SIG-M5 (cell line): ENCODE measurements around the gene EMP1.

Experiments used
- DNase-seq: peaks from one replicate; lab custom pipeline; 2025; lab: John Stamatoyannopoulos, UW

The EMP1 gene

GRCh38 chr12:13223179-13223804, 26.8 kb downstream of the EMP1 start:
- DNase-seq, result no peak

GRCh38 chr12:13223941-13224340, 27.4 kb downstream of the EMP1 start:
- DNase-seq, result no peak

- no peak for DNase-seq
Measured at GRCh38 chr12:13227191-13227590, 30.7 kb downstream of the EMP1 start.

GRCh38 chr12:13228579-13228978, 32.1 kb downstream of the EMP1 start:
- DNase-seq, result no peak

- DNase-seq, result no peak
Measured at GRCh38 chr12:13229504-13229903, 33.0 kb downstream of the EMP1 start.

GRCh38 chr12:13230500-13230899, 34.0 kb downstream of the EMP1 start:
- DNase-seq, result no peak

- no peak for DNase-seq
Measured at GRCh38 chr12:13233830-13234641, 37.5 kb downstream of the EMP1 start.

- no peak for DNase-seq
Measured at GRCh38 chr12:13238204-13238603, 41.7 kb downstream of the EMP1 start.

- DNase-seq, result no peak
Measured at GRCh38 chr12:13241833-13242488, 45.4 kb downstream of the EMP1 start.

- DNase-seq, result no peak
Measured at GRCh38 chr12:13242936-13243335, 46.4 kb downstream of the EMP1 start.

GRCh38 chr12:13243516-13244070, 47.1 kb downstream of the EMP1 start:
- DNase-seq, result no peak

GRCh38 chr12:13247596-13247995, 51.1 kb downstream of the EMP1 start:
- DNase-seq, result no peak

GRCh38 chr12:13248964-13249363, 52.4 kb downstream of the EMP1 start:
- no peak for DNase-seq

- DNase-seq, result no peak
Measured at GRCh38 chr12:13250416-13250815, 53.9 kb downstream of the EMP1 start.

GRCh38 chr12:13251521-13251920, 55.0 kb downstream of the EMP1 start:
- DNase-seq, result no peak

GRCh38 chr12:13252024-13252423, 55.5 kb downstream of the EMP1 start:
- no peak for DNase-seq

- DNase-seq, result no peak
Measured at GRCh38 chr12:13252616-13253015, 56.1 kb downstream of the EMP1 start.

GRCh38 chr12:13253966-13254760, 57.6 kb downstream of the EMP1 start:
- no peak for DNase-seq

- DNase-seq, result peak; percentile 31
Measured at GRCh38 chr12:13255792-13256691, 59.5 kb downstream of the EMP1 start.

GRCh38 chr12:13256692-13257045, 60.1 kb downstream of the EMP1 start:
- DNase-seq, result no peak

GRCh38 chr12:13257356-13257875, 60.9 kb downstream of the EMP1 start:
- no peak for DNase-seq
